ENCODE results near the gene CBLB. TPM values are rescaled to one million over a fixed set of nuclear protein-coding genes. Genes with fewer than 3 reads are reported as not detected.

CBLB gene
- total RNA-seq, 4 donors from 2014 or later: 154 to 177 (median 169) TPM

- 65 to 79% methylated on average over 5 of the region's 5 CpGs for WGBS, 2 donors
- no peak for TF ChIP-seq POLR2A (IDR thresholded peaks at IDR 0.05)
- TF ChIP-seq EP300 (IDR thresholded peaks at IDR 0.05): no peak
- TF ChIP-seq CTCF (IDR thresholded peaks at IDR 0.05): no peak
- no peaks in the 10 kb centered on the region for H3K27me3 ChIP-seq
Measured at GRCh38 chr3:105634708-105635107, 234.1 kb downstream of the CBLB start.

GRCh38 chr3:105629718-105630117, 239.1 kb downstream of the CBLB start:
- H3K4me1 ChIP-seq: no peaks in the 10 kb centered on the region
- no peaks in the 10 kb centered on the region for H3K36me3 ChIP-seq
- DNase-seq (ENCODE audit: low spot score in 2 of 2): no peak
- H3K4me3 ChIP-seq: no peak overlapping the region
- H3K27ac ChIP-seq: no peak overlapping the region
- TF ChIP-seq POLR2A (IDR thresholded peaks at IDR 0.05) (no peak), EP300 (IDR thresholded peaks at IDR 0.05) (no peak), CTCF (IDR thresholded peaks at IDR 0.05) (no peak)
- no peaks in the 10 kb centered on the region for H3K27me3 ChIP-seq
- H3K9me3 ChIP-seq: no peaks in the 10 kb centered on the region

More at GRCh38 chr3:105634708-105635107, 234.1 kb downstream of the CBLB start:
- H3K27ac ChIP-seq: no peak overlapping the region
- H3K36me3 ChIP-seq: no peaks in the 10 kb centered on the region
- no peaks in the 10 kb centered on the region for H3K4me1 ChIP-seq
- H3K4me3 ChIP-seq: no peak overlapping the region
- H3K9me3 ChIP-seq: no peaks in the 10 kb centered on the region
- DNase-seq (ENCODE audit: low spot score in 2 of 2): no peak

DNA sequence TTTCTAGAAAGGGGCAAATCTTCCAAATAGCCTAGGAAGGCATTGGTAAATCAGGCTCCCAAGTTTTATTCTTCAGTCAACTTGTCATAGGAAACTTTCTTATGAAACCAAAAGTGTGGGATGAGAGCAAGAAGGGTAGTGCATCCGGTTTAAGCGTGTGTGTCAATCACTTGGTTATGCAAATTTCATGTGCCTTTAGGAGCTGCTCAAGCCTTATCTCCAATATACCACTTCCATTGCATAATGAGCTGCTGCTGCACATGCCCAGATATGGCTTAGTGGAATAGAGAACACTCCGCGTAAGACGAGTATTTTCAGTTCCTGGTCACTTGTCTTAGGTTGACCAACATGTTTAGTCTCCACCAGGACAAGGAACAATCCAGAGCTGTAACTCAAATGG, 242.1 kb downstream of the CBLB start:
- no peak overlapping the region for H3K4me3 ChIP-seq
- no peaks in the 10 kb centered on the region for H3K9me3 ChIP-seq
- no peak overlapping the region for H3K27ac ChIP-seq
- no peaks in the 10 kb centered on the region for H3K27me3 ChIP-seq
- TF ChIP-seq EP300 (IDR thresholded peaks at IDR 0.05) (no peak), POLR2A (IDR thresholded peaks at IDR 0.05) (no peak), CTCF (IDR thresholded peaks at IDR 0.05) (no peak)
- H3K4me1 ChIP-seq: no peaks in the 10 kb centered on the region
- 94 to 96% methylated on average over 5 of the region's 5 CpGs for WGBS, 2 donors
- H3K36me3 ChIP-seq: no peaks in the 10 kb centered on the region
- no peak for DNase-seq (ENCODE audit: low spot score in 2 of 2)

GRCh38 chr3:105622169-105622568, 246.6 kb downstream of the CBLB start:
- no peaks in the 10 kb centered on the region for H3K27me3 ChIP-seq
- TF ChIP-seq CTCF (IDR thresholded peaks at IDR 0.05): no peak
- no peak for TF ChIP-seq POLR2A (IDR thresholded peaks at IDR 0.05)
- no peak for TF ChIP-seq EP300 (IDR thresholded peaks at IDR 0.05)
- no peak for DNase-seq (ENCODE audit: low spot score in 2 of 2)

GRCh38 chr3:105620236-105620635, 248.6 kb downstream of the CBLB start:
- H3K4me3 ChIP-seq: no peak overlapping the region
- no peak for DNase-seq (ENCODE audit: low spot score in 2 of 2)

More at GRCh38 chr3:105622169-105622568, 246.6 kb downstream of the CBLB start:
- no peaks in the 10 kb centered on the region for H3K36me3 ChIP-seq
- no peaks in the 10 kb centered on the region for H3K9me3 ChIP-seq
- no peak overlapping the region for H3K4me3 ChIP-seq
- H3K27ac ChIP-seq: no peak overlapping the region
- H3K4me1 ChIP-seq: no peaks in the 10 kb centered on the region

More at GRCh38 chr3:105620236-105620635, 248.6 kb downstream of the CBLB start:
- 85 to 88% methylated on average over 2 of the region's 2 CpGs for WGBS, 2 donors
- H3K27me3 ChIP-seq: no peaks in the 10 kb centered on the region
- TF ChIP-seq EP300 (IDR thresholded peaks at IDR 0.05) (no peak), CTCF (IDR thresholded peaks at IDR 0.05) (no peak), POLR2A (IDR thresholded peaks at IDR 0.05) (no peak)
- H3K27ac ChIP-seq: no peak overlapping the region
- no peaks in the 10 kb centered on the region for H3K4me1 ChIP-seq
- no peaks in the 10 kb centered on the region for H3K9me3 ChIP-seq
- no peaks in the 10 kb centered on the region for H3K36me3 ChIP-seq

Measured in tibial nerve (tissue), 4 donors.